GM23338 (cell line): ENCODE results near the gene QRICH2. TPM values are rescaled to one million over a fixed set of nuclear protein-coding genes. Genes with fewer than 3 reads are reported as not detected.

Experiments
- ATAC-seq: fragments of 200-7000 bp; cut with Tn5 transposase; 3 replicates; pipeline ENCODE4 v1.9.1; 2020
- DNase-seq: peaks from one replicate; pipeline ENCODE4 v3.0.0-alpha.2; 2015; ENCODE audit warnings: low spot score
- H2AFZ ChIP-seq: fragments of 200-600 bp; sonication (generic); 2 replicates; pipeline ENCODE4 v1.8.0; 2016; ENCODE audit warnings: antibody characterized with exemption, mild to moderate bottlenecking, moderate library complexity
- H3F3A ChIP-seq: fragments of 200-600 bp; sonication (generic); replicated peaks from 2 replicates; pipeline ENCODE4 v1.8.0; 2017; ENCODE audit warnings: antibody characterized with exemption, mixed run types, low read depth
- H3K27ac ChIP-seq: fragments of 200-600 bp; sonication (generic); 2 replicates; pipeline ENCODE4 v1.6.1; 2016; ENCODE audit warnings: low read depth
- H3K27me3 ChIP-seq: fragments of 200-600 bp; sonication (generic); 2 replicates; pipeline ENCODE4 v1.8.0; 2016; ENCODE audit warnings: mild to moderate bottlenecking, mixed run types, moderate library complexity; ENCODE audit not compliant: insufficient read depth
- H3K36me3 ChIP-seq: fragments of 200-600 bp; sonication (generic); 2 replicates; pipeline ENCODE4 v1.8.0; 2016; ENCODE audit warnings: mild to moderate bottlenecking; ENCODE audit not compliant: insufficient read depth
- H3K4me1 ChIP-seq: fragments of 200-600 bp; sonication (generic); 2 replicates; pipeline ENCODE4 v1.8.0; 2016; ENCODE audit warnings: mild to moderate bottlenecking, moderate library complexity; ENCODE audit not compliant: insufficient read depth
- H3K4me2 ChIP-seq: fragments of 200-600 bp; sonication (generic); 2 replicates; pipeline ENCODE4 v1.7.1; 2017; ENCODE audit warnings: mixed run types
- H3K4me3 ChIP-seq: fragments of 200-600 bp; sonication (generic); 2 replicates; pipeline ENCODE4 v1.6.1; 2016; ENCODE audit warnings: mixed run types
- H3K79me2 ChIP-seq: fragments of 200-600 bp; sonication (generic); replicated peaks from 2 replicates; pipeline ENCODE4 v1.8.0; 2017; ENCODE audit warnings: mild to moderate bottlenecking; ENCODE audit not compliant: insufficient read depth
- H3K9me2 ChIP-seq: fragments of 200-600 bp; sonication (generic); 2 replicates; pipeline ENCODE4 v1.8.0; 2017; ENCODE audit not compliant: insufficient read depth
- H4K20me1 ChIP-seq: fragments of 200-600 bp; sonication (generic); replicated peaks from 2 replicates; pipeline ENCODE4 v1.8.0; 2017; ENCODE audit warnings: mild to moderate bottlenecking; ENCODE audit not compliant: insufficient read depth
- H3K27ac Mint-ChIP-seq: 2 replicates; pipeline ENCODE4 v1.8.0; 2020; ENCODE audit warnings: inconsistent platforms, mild to moderate bottlenecking, moderate library complexity, mixed read lengths
- H3K27me3 Mint-ChIP-seq: 3 replicates; pipeline ENCODE4 v1.8.0; 2022; ENCODE audit warnings: low read depth, mild to moderate bottlenecking, moderate library complexity, mixed read lengths, inconsistent platforms; ENCODE audit not compliant: insufficient read depth, poor library complexity
- H3K36me3 Mint-ChIP-seq: 3 replicates; pipeline ENCODE4 v1.8.0; 2021; ENCODE audit warnings: low read depth, mild to moderate bottlenecking, inconsistent platforms, moderate library complexity, mixed read lengths
- H3K4me1 Mint-ChIP-seq: 3 replicates; pipeline ENCODE4 v1.8.0; 2020; ENCODE audit warnings: mild to moderate bottlenecking, inconsistent platforms, mixed read lengths
- H3K4me3 Mint-ChIP-seq: 3 replicates; pipeline ENCODE4 v1.8.0; 2021; ENCODE audit warnings: moderate library complexity, mild to moderate bottlenecking, inconsistent platforms, mixed read lengths
- H3K9me3 Mint-ChIP-seq: 3 replicates; pipeline ENCODE4 v1.8.0; 2020; ENCODE audit warnings: moderate library complexity, mild to moderate bottlenecking, inconsistent platforms, mixed read lengths
- CREB1 ChIP-seq: fragments of 250-450 bp; sonication (Bioruptor Pico); IDR thresholded peaks from 2 replicates; pipeline ENCODE4 v1.5.0; 2020; ENCODE audit warnings: low read depth, mild to moderate bottlenecking, moderate library complexity
- EZH2 ChIP-seq: fragments of 200-600 bp; sonication (generic); IDR thresholded peaks from one replicate; pipeline ENCODE4 v1.8.0; 2017; ENCODE audit warnings: antibody characterized with exemption, mild to moderate bottlenecking, low read depth; ENCODE audit not compliant: unreplicated experiment
- EZH2phosphoT487 ChIP-seq: fragments of 200-600 bp; sonication (generic); IDR thresholded peaks from one replicate; pipeline ENCODE4 v1.8.1; 2018; ENCODE audit warnings: antibody characterized with exemption; ENCODE audit not compliant: unreplicated experiment
- JUNB ChIP-seq: IDR thresholded peaks from one replicate; pipeline ENCODE4 v1.6.1; 2016; ENCODE audit warnings: antibody characterized with exemption; ENCODE audit not compliant: unreplicated experiment
- NANOG ChIP-seq: IDR thresholded peaks from 2 replicates; pipeline ENCODE4 v1.6.1; 2016; ENCODE audit warnings: antibody characterized with exemption, borderline replicate concordance
- POLR2AphosphoS5 ChIP-seq: IDR thresholded peaks from 2 replicates; pipeline ENCODE4 v1.6.1; 2016; ENCODE audit warnings: antibody characterized with exemption, low read depth
- STAT1 ChIP-seq: IDR thresholded peaks from one replicate; pipeline ENCODE4 v1.6.1; 2016; ENCODE audit warnings: antibody characterized with exemption; ENCODE audit not compliant: unreplicated experiment
- ZNF331 ChIP-seq: fragments of 250-450 bp; sonication (Bioruptor Pico); IDR thresholded peaks from 2 replicates; pipeline ENCODE4 v1.5.0; 2020; ENCODE audit warnings: low read depth, mild to moderate bottlenecking, moderate library complexity
- ZNF462 ChIP-seq: fragments of 250-450 bp; sonication (Bioruptor Pico); IDR thresholded peaks from 2 replicates; pipeline ENCODE4 v1.5.0; 2020; ENCODE audit warnings: mild to moderate bottlenecking, moderate library complexity
- polyA plus RNA-seq: library from polyadenylated mRNA; unstranded; fragments of >200 nt; fragmentation: Nextera tagmentation; extraction: Ambion mirVana; gene quantifications from 2 replicates; pipeline ENCODE4 v1.2.1, GENCODE V29; 2016
- total RNA-seq: library from RNA; depleted of rRNA; stranded (reverse); fragments of >200 nt; shearing (Covaris generic); gene quantifications from 2 replicates; pipeline ENCODE4 v1.2.3, GENCODE V29; 2014
- TF ChIP-seq, protein P1 (sequence below): IDR thresholded peaks from 2 replicates; pipeline ENCODE4 v1.6.1; 2016; ENCODE audit warnings: antibody characterized with exemption
- TF ChIP-seq, protein P2 (sequence below), 2 experiments: fragments of 200-600 bp in 1 of 2; sonication (generic) in 1 of 2; conservative IDR thresholded peaks; 2 replicates each; pipeline versions ENCODE4 v1.5.1 to v1.6.1; 2016 to 2017; ENCODE audit warnings: antibody characterized with exemption in 2 of 2, low read depth in 2 of 2, mild to moderate bottlenecking in 2 of 2, moderate library complexity in 1 of 2

QRICH2 gene
- total and polyA plus RNA-seq, 2 experiments from 2014 or later, result 2.2 to 3.7 TPM

- Histone ChIP-seq H3K4me3 (no peak overlapping the region), H3K4me2 (no peak overlapping the region), H3K36me3 (0 out of 2 replicates have a peak, but pooled peaks cover 12% of the 10 kb centered on the region), H2AFZ (no peak overlapping the region), H3K9me2 (no peaks in the 10 kb centered on the region), H3K27me3 (no peaks in the 10 kb centered on the region), H3K4me1 (no peaks in the 10 kb centered on the region), H4K20me1 (no peaks in the 10 kb centered on the region; the same call in 1 of the 2 replicates), H3F3A (no peaks in the 10 kb centered on the region), H3K79me2 (no peaks in the 10 kb centered on the region), H3K27ac (no peak overlapping the region)
- Mint-ChIP-seq H3K27ac (no peak overlapping the region), H3K9me3 (no peaks in the 10 kb centered on the region), H3K4me1 (no peaks in the 10 kb centered on the region), H3K36me3 (peaks cover 15% of the 10 kb centered on the region; the same call in 2 of the 3 replicates), H3K27me3 (no peaks in the 10 kb centered on the region), H3K4me3 (no peak overlapping the region)
- TF ChIP-seq JUNB (no peak), CREB1 (no peak), EZH2phosphoT487 (no peak)
- TF ChIP-seq, protein P1, sequence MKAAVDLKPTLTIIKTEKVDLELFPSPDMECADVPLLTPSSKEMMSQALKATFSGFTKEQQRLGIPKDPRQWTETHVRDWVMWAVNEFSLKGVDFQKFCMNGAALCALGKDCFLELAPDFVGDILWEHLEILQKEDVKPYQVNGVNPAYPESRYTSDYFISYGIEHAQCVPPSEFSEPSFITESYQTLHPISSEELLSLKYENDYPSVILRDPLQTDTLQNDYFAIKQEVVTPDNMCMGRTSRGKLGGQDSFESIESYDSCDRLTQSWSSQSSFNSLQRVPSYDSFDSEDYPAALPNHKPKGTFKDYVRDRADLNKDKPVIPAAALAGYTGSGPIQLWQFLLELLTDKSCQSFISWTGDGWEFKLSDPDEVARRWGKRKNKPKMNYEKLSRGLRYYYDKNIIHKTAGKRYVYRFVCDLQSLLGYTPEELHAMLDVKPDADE, result no peak
- TF ChIP-seq, protein P2, sequence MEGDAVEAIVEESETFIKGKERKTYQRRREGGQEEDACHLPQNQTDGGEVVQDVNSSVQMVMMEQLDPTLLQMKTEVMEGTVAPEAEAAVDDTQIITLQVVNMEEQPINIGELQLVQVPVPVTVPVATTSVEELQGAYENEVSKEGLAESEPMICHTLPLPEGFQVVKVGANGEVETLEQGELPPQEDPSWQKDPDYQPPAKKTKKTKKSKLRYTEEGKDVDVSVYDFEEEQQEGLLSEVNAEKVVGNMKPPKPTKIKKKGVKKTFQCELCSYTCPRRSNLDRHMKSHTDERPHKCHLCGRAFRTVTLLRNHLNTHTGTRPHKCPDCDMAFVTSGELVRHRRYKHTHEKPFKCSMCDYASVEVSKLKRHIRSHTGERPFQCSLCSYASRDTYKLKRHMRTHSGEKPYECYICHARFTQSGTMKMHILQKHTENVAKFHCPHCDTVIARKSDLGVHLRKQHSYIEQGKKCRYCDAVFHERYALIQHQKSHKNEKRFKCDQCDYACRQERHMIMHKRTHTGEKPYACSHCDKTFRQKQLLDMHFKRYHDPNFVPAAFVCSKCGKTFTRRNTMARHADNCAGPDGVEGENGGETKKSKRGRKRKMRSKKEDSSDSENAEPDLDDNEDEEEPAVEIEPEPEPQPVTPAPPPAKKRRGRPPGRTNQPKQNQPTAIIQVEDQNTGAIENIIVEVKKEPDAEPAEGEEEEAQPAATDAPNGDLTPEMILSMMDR (conservative IDR thresholded peaks at IDR 0.05; ENCODE audit: low read depth in 2 of 2), result no peak
- ATAC-seq (no peak), DNase-seq (no peak)
These were observed 1.4 kb upstream of the QRICH2 start for GRCh38 chr17:76309461-76309860.

DNA sequence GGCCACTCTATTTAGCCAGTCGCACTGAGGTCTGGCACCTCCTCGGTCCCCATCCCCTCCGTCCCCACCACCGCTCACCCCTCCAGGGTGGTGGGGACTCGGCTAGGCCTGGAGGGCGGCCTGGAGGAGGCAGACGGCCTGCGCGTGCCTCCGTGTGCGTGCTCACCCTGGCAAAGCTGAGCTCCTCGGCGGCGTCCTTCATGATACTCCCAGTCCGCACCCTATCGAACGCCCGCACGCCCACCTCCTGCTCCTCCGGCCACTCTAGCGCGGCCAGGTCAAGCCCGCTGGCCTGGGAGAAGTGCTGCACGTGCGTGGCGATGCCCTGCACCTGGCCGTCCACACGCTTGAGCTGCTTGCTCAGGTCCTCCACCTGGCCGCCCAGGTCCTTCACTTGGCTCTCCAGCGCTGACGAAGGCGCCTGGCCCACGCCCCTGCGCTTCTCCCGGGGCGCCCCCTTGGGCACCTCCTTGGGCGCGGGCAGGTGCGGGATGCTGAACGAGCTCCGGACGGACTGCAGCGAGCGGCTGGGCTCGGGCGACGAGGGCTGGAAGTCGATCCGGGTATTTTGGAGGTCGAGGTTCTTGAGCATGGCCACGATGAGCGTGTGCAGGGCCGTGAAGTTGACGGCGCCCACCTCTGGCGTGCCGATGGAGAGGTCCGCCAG, 644 bp downstream of the QRICH2 start:
- H3K4me2 ChIP-seq, result no peak overlapping the region
- H3K9me2 ChIP-seq, result no peaks in the 10 kb centered on the region
- no peaks in the 10 kb centered on the region for H3K4me1 Mint-ChIP-seq
- H3K27ac ChIP-seq, result no peak overlapping the region
- no peak for DNase-seq
- peaks cover 6% of the 10 kb centered on the region for H3K27me3 Mint-ChIP-seq
- 0 out of 2 replicates have a peak, but pooled peaks cover 6% of the 10 kb centered on the region for H3K36me3 ChIP-seq
- no peaks in the 10 kb centered on the region for H3K9me3 Mint-ChIP-seq
- no peak overlapping the region for H3K4me3 Mint-ChIP-seq
- no peaks in the 10 kb centered on the region for H3K4me1 ChIP-seq
- no peak overlapping the region for H3K4me3 ChIP-seq
- H3K36me3 Mint-ChIP-seq, result peaks cover 4% of the 10 kb centered on the region; the same call in 1 of the 3 replicates
- H3F3A ChIP-seq, result 0 out of 2 replicates have a peak, but pooled peaks cover 6% of the 10 kb centered on the region
- no peak overlapping the region for H2AFZ ChIP-seq
- H3K27ac Mint-ChIP-seq, result no peak overlapping the region
- H4K20me1 ChIP-seq, result no peaks in the 10 kb centered on the region; the same call in 1 of the 2 replicates
- H3K27me3 ChIP-seq, result no peaks in the 10 kb centered on the region
- no peaks in the 10 kb centered on the region for H3K79me2 ChIP-seq
- peak; percentile 18 for ATAC-seq
- TF ChIP-seq NANOG (no peak), ZNF462 (no peak), CREB1 (no peak), STAT1 (no peak), EZH2 (no peak), JUNB (no peak), POLR2AphosphoS5 (no peak), ZNF331 (CRISPR knock-in tag) (no peak)
- TF ChIP-seq, protein P1, result no peak
